ENCODE data around the gene GPR89A. TPM values are rescaled to one million over a fixed set of nuclear protein-coding genes. Genes with fewer than 3 reads are reported as not detected.

GPR89A gene
- total RNA-seq, 4 donors from 2014 or later = 6.9 to 34.8 (median 19.3) TPM

GRCh38 chr1:145688328-145688727, 80.5 kb downstream of the GPR89A start:
- Histone ChIP-seq H3K27me3 (no peaks in the 10 kb centered on the region), H3K4me1 (peaks cover 0 to 20% (median 6%) of the 10 kb centered on the region in 3 donors), H3K9me3 (no peaks in the 10 kb centered on the region), H3K27ac (no peak overlapping the region), H3K36me3 (no peaks in the 10 kb centered on the region), H3K4me3 (no peak overlapping the region)
- 77 to 79% methylated on average over 4 of the region's 4 CpGs for WGBS, 2 donors
- TF ChIP-seq POLR2A (IDR thresholded peaks at IDR 0.05) (no peak), CTCF (IDR thresholded peaks at IDR 0.05) (no peak)
- intact Hi-C loops (cut with DNase I) = no loop called here
- no peak for DNase-seq

- TF ChIP-seq CTCF (IDR thresholded peaks at IDR 0.05) (no peak), POLR2A (IDR thresholded peaks at IDR 0.05) (no peak)
- H3K9me3 ChIP-seq = no peaks in the 10 kb centered on the region
- H3K4me1 ChIP-seq = peaks cover 0 to 20% (median 6%) of the 10 kb centered on the region in 3 donors
- intact Hi-C loops (cut with DNase I) = no loop called here
- H3K4me3 ChIP-seq = no peak overlapping the region
- DNase-seq = no peak
- no peak overlapping the region for H3K27ac ChIP-seq
- no peaks in the 10 kb centered on the region for H3K27me3 ChIP-seq
- WGBS, 2 donors = 92 to 97% methylated on average over 6 of the region's 6 CpGs
- no peaks in the 10 kb centered on the region for H3K36me3 ChIP-seq
Measured at GRCh38 chr1:145688924-145689323, 81.1 kb downstream of the GPR89A start.

- Histone ChIP-seq H3K9me3 (no peaks in the 10 kb centered on the region), H3K27ac (no peak overlapping the region), H3K4me1 (peaks cover 0 to 20% (median 6%) of the 10 kb centered on the region in 3 donors), H3K36me3 (no peaks in the 10 kb centered on the region), H3K27me3 (no peaks in the 10 kb centered on the region), H3K4me3 (no peak overlapping the region)
- WGBS, 2 donors = 87 to 93% methylated on average over 6 of the region's 6 CpGs
- TF ChIP-seq CTCF (IDR thresholded peaks at IDR 0.05) = no peak
- TF ChIP-seq POLR2A (IDR thresholded peaks at IDR 0.05) = no peak
- DNase-seq = no peak
- intact Hi-C loops (cut with DNase I) = no loop called here
Measured at GRCh38 chr1:145689922-145690321, 82.1 kb downstream of the GPR89A start.

- no peaks in the 10 kb centered on the region for H3K36me3 ChIP-seq
- intact Hi-C loops (cut with DNase I) = no loop called here
- no peaks in the 10 kb centered on the region for H3K27me3 ChIP-seq
- WGBS, 2 donors = 25 to 38% methylated on average over 4 to 5 of the region's 5 CpGs
- H3K27ac ChIP-seq = peak overlapping the region; percentile 16 to 34 (median 28)
- H3K4me3 ChIP-seq = no peak overlapping the region
- no peak for TF ChIP-seq CTCF (IDR thresholded peaks at IDR 0.05)
- no peak for TF ChIP-seq POLR2A (IDR thresholded peaks at IDR 0.05)
- DNase-seq = no peak
- H3K9me3 ChIP-seq = no peaks in the 10 kb centered on the region
- peaks cover 0 to 20% (median 6%) of the 10 kb centered on the region in 3 donors for H3K4me1 ChIP-seq
Measured at GRCh38 chr1:145690587-145691558, 83.1 kb downstream of the GPR89A start.

GRCh38 chr1:145692785-145693443, 85.1 kb downstream of the GPR89A start:
- Histone ChIP-seq H3K4me1 (peaks cover 0 to 20% (median 6%) of the 10 kb centered on the region in 3 donors), H3K9me3 (no peaks in the 10 kb centered on the region), H3K27me3 (no peaks in the 10 kb centered on the region), H3K36me3 (no peaks in the 10 kb centered on the region), H3K4me3 (no peak overlapping the region), H3K27ac (no peak overlapping the region)
- intact Hi-C loops (cut with DNase I) = no loop called here
- TF ChIP-seq POLR2A (IDR thresholded peaks at IDR 0.05) = no peak
- 82 to 83% methylated on average over 11 of the region's 11 CpGs for WGBS, 2 donors
- DNase-seq = no peak

Measured in esophagus squamous epithelium (tissue), 5 donors.